IPS-18c (cell line): Measurements from ENCODE around the gene KRT17.
"Not testable (repeated sequence)": the region's sequence is repeated elsewhere in the genome, so short reads cannot be mapped to it uniquely, and the experiment has no call there.

Source experiments
- H3K4me3 ChIP-seq: 2 replicates; pipeline ENCODE4 v1.7.0; 2013; ENCODE audit warnings: low read depth, mild to moderate bottlenecking, low read length, moderate library complexity; ENCODE audit not compliant: insufficient read depth
- H3K9me3 ChIP-seq: one replicate; pipeline ENCODE4 v1.6.1; 2013; ENCODE audit warnings: mild to moderate bottlenecking, low read length, moderate library complexity; ENCODE audit not compliant: control insufficient read depth, insufficient read depth

KRT17 gene

GRCh38 chr17:41616486-41616885 is 7.9 kb downstream of the KRT17 start:
- H3K9me3 ChIP-seq, H3K4me3 ChIP-seq: not testable (repeated sequence)

GRCh38 chr17:41615454-41615853 is 8.9 kb downstream of the KRT17 start:
- Histone ChIP-seq H3K9me3 (no peaks in the 10 kb centered on the region), H3K4me3 (no peak overlapping the region)

- H3K4me3 ChIP-seq, H3K9me3 ChIP-seq: not testable (repeated sequence)
Measured at GRCh38 chr17:41614767-41615166, 9.6 kb downstream of the KRT17 start.

- H3K4me3 ChIP-seq = no peak overlapping the region
- no peaks in the 10 kb centered on the region for H3K9me3 ChIP-seq
Measured at GRCh38 chr17:41614098-41614497, 10.3 kb downstream of the KRT17 start.

- Histone ChIP-seq H3K9me3 (no peaks in the 10 kb centered on the region), H3K4me3 (no peak overlapping the region)
Measured at GRCh38 chr17:41613277-41614082, 10.9 kb downstream of the KRT17 start.

GRCh38 chr17:41612376-41613160 is 11.8 kb downstream of the KRT17 start, which contains the start of gene KRT16:
TSS of gene KRT16 (minus strand) at chr17:41612767. CDS start at chr17:41612688, 79 bp downstream.
- H3K9me3 ChIP-seq, H3K4me3 ChIP-seq: not testable (repeated sequence)

GRCh38 chr17:41610965-41611640 is 13.3 kb downstream of the KRT17 start:
- Histone ChIP-seq H3K9me3 (no peaks in the 10 kb centered on the region), H3K4me3 (no peak overlapping the region)

- H3K9me3 ChIP-seq, H3K4me3 ChIP-seq: not testable (repeated sequence)
Measured at GRCh38 chr17:41610061-41610517, 14.3 kb downstream of the KRT17 start.

- not testable (repeated sequence) for H3K9me3 ChIP-seq, H3K4me3 ChIP-seq
Measured at GRCh38 chr17:41606930-41607329, 17.4 kb downstream of the KRT17 start.

GRCh38 chr17:41602524-41602923 is 21.9 kb downstream of the KRT17 start:
- H3K4me3 ChIP-seq = no peak overlapping the region
- no peaks in the 10 kb centered on the region for H3K9me3 ChIP-seq

GRCh38 chr17:41600318-41600717 is 24.1 kb downstream of the KRT17 start:
- Histone ChIP-seq H3K4me3 (no peak overlapping the region), H3K9me3 (no peaks in the 10 kb centered on the region)

- no peak overlapping the region for H3K4me3 ChIP-seq
- H3K9me3 ChIP-seq = no peaks in the 10 kb centered on the region
Measured at GRCh38 chr17:41599680-41600079, 24.7 kb downstream of the KRT17 start.

GRCh38 chr17:41595585-41595984 is 28.8 kb downstream of the KRT17 start:
- no peak overlapping the region for H3K4me3 ChIP-seq
- H3K9me3 ChIP-seq = no peaks in the 10 kb centered on the region

- no peaks in the 10 kb centered on the region for H3K9me3 ChIP-seq
- H3K4me3 ChIP-seq = no peak overlapping the region
Measured at GRCh38 chr17:41594363-41594915, 29.9 kb downstream of the KRT17 start.

- H3K9me3 ChIP-seq = no peaks in the 10 kb centered on the region
Measured at GRCh38 chr17:41593306-41593981, 30.9 kb downstream of the KRT17 start.

GRCh38 chr17:41592601-41593305 is 31.6 kb downstream of the KRT17 start:
- Histone ChIP-seq H3K4me3 (no peak overlapping the region; the same call in 1 of the 2 replicates), H3K9me3 (no peaks in the 10 kb centered on the region)

More at GRCh38 chr17:41593306-41593981, 30.9 kb downstream of the KRT17 start:
- no peak overlapping the region for H3K4me3 ChIP-seq
